H1 (cell line): ENCODE results near the gene RPLP2. TPM values are rescaled to one million over a fixed set of nuclear protein-coding genes. Genes with fewer than 3 reads are reported as not detected.

Experiments used
- CTCF ChIA-PET: fragments of 300-600 bp; sonication (Branson Sonifier 250); formaldehyde crosslinking; loops from one replicate; lab custom pipeline; 2021; ENCODE audit not compliant: partially characterized antibody; lab: Charles Lee
- POLR2A ChIA-PET: fragments of 300-600 bp; sonication (Branson Sonifier 250); formaldehyde crosslinking; loops from one replicate; lab custom pipeline; 2021; ENCODE audit warnings: inconsistent platforms; ENCODE audit not compliant: partially characterized antibody; lab: Charles Lee
- DNase-seq, 2 experiments: peaks; one replicate each; pipeline versions ENCODE4 v3.0.0 to v3.0.0-alpha.2; 2010 to 2022; ENCODE audit warnings: low spot score in 2 of 2, low read depth in 1 of 2, mixed read lengths in 1 of 2
- FAIRE-seq: peaks from 2 replicates; lab custom pipeline; 2011; peaks lifted over from hg19 to GRCh38; lab: Jason Lieb, UNC
- H2AFZ ChIP-seq: 2 replicates; pipeline ENCODE4 v1.8.1; 2012; ENCODE audit warnings: low read length, inconsistent platforms
- H2AK5ac ChIP-seq: 2 replicates; pipeline ENCODE4 v1.6.1; 2013; ENCODE audit warnings: low read depth, low read length
- H2BK120ac ChIP-seq: replicated peaks from 2 replicates; pipeline ENCODE3; 2013; ENCODE audit warnings: low read depth, low read length, inconsistent platforms
- H2BK12ac ChIP-seq: 2 replicates; pipeline ENCODE4 v1.6.1; 2013; ENCODE audit warnings: low read depth, low read length
- H2BK15ac ChIP-seq: 2 replicates; pipeline ENCODE4 v1.6.1; 2013; ENCODE audit warnings: low read length
- H2BK20ac ChIP-seq: 2 replicates; pipeline ENCODE4 v1.6.1; 2013; ENCODE audit warnings: low read length
- H2BK5ac ChIP-seq: 2 replicates; pipeline ENCODE4 v1.6.1; 2013; ENCODE audit warnings: low read depth, low read length
- H3K14ac ChIP-seq: 2 replicates; pipeline ENCODE4 v1.6.1; 2013; ENCODE audit warnings: inconsistent platforms; ENCODE audit not compliant: insufficient read length
- H3K18ac ChIP-seq: 2 replicates; pipeline ENCODE4 v1.6.1; 2013; ENCODE audit warnings: low read length; ENCODE audit errors: extremely low read depth
- H3K23ac ChIP-seq: 2 replicates; pipeline ENCODE4 v1.6.1; 2013; ENCODE audit warnings: inconsistent platforms; ENCODE audit not compliant: insufficient read length
- H3K23me2 ChIP-seq: 2 replicates; pipeline ENCODE4 v1.6.1; 2013; ENCODE audit warnings: low read depth, low read length
- H3K27ac ChIP-seq: 2 replicates; pipeline ENCODE4 v1.6.1; 2011; ENCODE audit warnings: low read depth, low read length, inconsistent platforms
- H3K27me3 ChIP-seq, 4 experiments: replicated peaks in 1 of 4; 1 replicate in 1 of 4; 2 replicates in 3 of 4; pipeline versions ENCODE4 v1.6.1 to v1.8.1; 2011 to 2013; ENCODE audit warnings: low read length in 3 of 4, mild to moderate bottlenecking in 3 of 4, inconsistent platforms in 2 of 4, mixed read lengths in 2 of 4, moderate library complexity in 1 of 4; ENCODE audit not compliant: control insufficient read depth in 3 of 4, insufficient read depth in 3 of 4; ENCODE audit errors: extremely low read depth in 1 of 4
- H3K36me3 ChIP-seq, 4 experiments: 2 replicates each; pipeline versions ENCODE4 v1.6.1 to v1.8.1; 2011 to 2013; ENCODE audit warnings: mild to moderate bottlenecking in 4 of 4, low read length in 3 of 4, moderate library complexity in 2 of 4, control low read depth in 1 of 4, inconsistent platforms in 1 of 4; ENCODE audit not compliant: insufficient read depth in 4 of 4, control insufficient read depth in 2 of 4
- H3K4ac ChIP-seq: replicated peaks from 2 replicates; pipeline ENCODE3; 2013; ENCODE audit warnings: low read length, low read depth, mixed read lengths, inconsistent platforms; ENCODE audit not compliant: insufficient read length
- H3K4me1 ChIP-seq, 4 experiments: replicated peaks in 1 of 4; 1 replicate in 1 of 4; 2 replicates in 3 of 4; pipeline versions ENCODE4 v1.6.1 to v1.8.1; 2011 to 2013; ENCODE audit warnings: low read length in 3 of 4, inconsistent platforms in 2 of 4, mixed read lengths in 1 of 4; ENCODE audit not compliant: insufficient read depth in 4 of 4, control insufficient read depth in 3 of 4
- H3K4me2 ChIP-seq, 2 experiments: 2 replicates each; pipeline versions ENCODE4 v1.6.1 to v1.8.1; 2011 to 2013; ENCODE audit warnings: low read depth in 2 of 2, low read length in 2 of 2, control low read depth in 1 of 2, inconsistent platforms in 1 of 2, mild to moderate bottlenecking in 1 of 2; ENCODE audit not compliant: insufficient read depth in 1 of 2
- H3K4me3 ChIP-seq, 4 experiments: fragments of 200-600, 300-600 bp in 1 of 4; sonication (generic), shearing (Covaris generic), sonication (Bioruptor Twin) in 1 of 4; 2 replicates each; pipeline versions ENCODE4 v1.5.1 to v1.8.1; 2011 to 2016; ENCODE audit warnings: low read length in 4 of 4, low read depth in 3 of 4, control low read depth in 2 of 4, inconsistent platforms in 2 of 4, mild to moderate bottlenecking in 2 of 4, mixed read lengths in 1 of 4, moderate library complexity in 1 of 4; ENCODE audit not compliant: insufficient read depth in 2 of 4; ENCODE audit errors: extremely low read depth in 1 of 4
- H3K56ac ChIP-seq: replicated peaks from 2 replicates; pipeline ENCODE3; 2013; ENCODE audit warnings: low read depth, mild to moderate bottlenecking, mixed read lengths, low read length, inconsistent platforms; ENCODE audit not compliant: insufficient read length
- H3K79me1 ChIP-seq: 2 replicates; pipeline ENCODE4 v1.6.1; 2013; ENCODE audit warnings: low read depth, low read length, control low read depth
- H3K79me2 ChIP-seq, 2 experiments: 2 replicates each; pipeline versions ENCODE4 v1.6.1 to v1.8.1; 2012 to 2013; ENCODE audit warnings: low read length in 2 of 2, mild to moderate bottlenecking in 2 of 2, inconsistent platforms in 1 of 2; ENCODE audit not compliant: insufficient read depth in 2 of 2, control insufficient read depth in 1 of 2
- H3K9ac ChIP-seq, 4 experiments: replicated peaks in 1 of 4; 1 replicate in 1 of 4; 2 replicates in 3 of 4; pipeline versions ENCODE4 v1.6.1 to v1.8.1; 2011 to 2013; ENCODE audit warnings: low read depth in 3 of 4, low read length in 3 of 4, control low read depth in 2 of 4, mild to moderate bottlenecking in 2 of 4, moderate library complexity in 2 of 4, inconsistent platforms in 1 of 4; ENCODE audit errors: extremely low read depth in 1 of 4
- H3K9me3 ChIP-seq, 2 experiments: 2 replicates each; pipeline versions ENCODE4 v1.6.1 to v1.8.1; 2012 to 2013; ENCODE audit warnings: mild to moderate bottlenecking in 2 of 2, moderate library complexity in 2 of 2, control low read depth in 1 of 2, inconsistent platforms in 1 of 2, low read depth in 1 of 2, low read length in 1 of 2, mixed read lengths in 1 of 2; ENCODE audit not compliant: insufficient read depth in 2 of 2
- H4K20me1 ChIP-seq, 2 experiments: replicated peaks in 1 of 2; 2 replicates each; pipeline versions ENCODE3 to v1.8.1; 2011 to 2013; ENCODE audit warnings: inconsistent platforms in 2 of 2, low read length in 2 of 2, mild to moderate bottlenecking in 1 of 2; ENCODE audit not compliant: insufficient read depth in 2 of 2, control insufficient read depth in 1 of 2
- H4K5ac ChIP-seq: 2 replicates; pipeline ENCODE4 v1.6.1; 2013; ENCODE audit warnings: low read length, low read depth, mixed read lengths, inconsistent platforms; ENCODE audit not compliant: insufficient read length
- H4K8ac ChIP-seq: 2 replicates; pipeline ENCODE4 v1.8.0; 2013; ENCODE audit warnings: mild to moderate bottlenecking, moderate library complexity, low read length, inconsistent platforms; ENCODE audit not compliant: insufficient read depth; ENCODE audit errors: extremely low read depth
- H4K91ac ChIP-seq: replicated peaks from 2 replicates; pipeline ENCODE3; 2013; ENCODE audit warnings: low read length, mixed read lengths, inconsistent platforms; ENCODE audit not compliant: insufficient read length
- ATF3 ChIP-seq: IDR thresholded peaks from 2 replicates; pipeline ENCODE4 v1.6.1; 2011; ENCODE audit warnings: low read depth, mild to moderate bottlenecking, low read length; ENCODE audit not compliant: insufficient read depth
- BACH1 ChIP-seq: IDR thresholded peaks from 2 replicates; pipeline ENCODE4 v1.6.1; 2012; ENCODE audit warnings: low read length, improper control_type of control experiment
- CBX8 ChIP-seq: fragments of 300-800, 300-1000 bp; sonication (generic); IDR thresholded peaks from 2 replicates; pipeline ENCODE4 v1.7.1; 2016; ENCODE audit warnings: low read depth, low read length, borderline replicate concordance
- CTBP2 ChIP-seq: IDR thresholded peaks from 2 replicates; pipeline ENCODE4 v1.7.0; 2011; ENCODE audit warnings: borderline replicate concordance, mild to moderate bottlenecking, moderate library complexity, mixed read lengths, low read length; ENCODE audit not compliant: insufficient read depth, insufficient read length
- JUND ChIP-seq: IDR thresholded peaks from 2 replicates; pipeline ENCODE4 v1.6.1; 2011; ENCODE audit warnings: mild to moderate bottlenecking, improper control_type of control experiment, low read length
- RAD21 ChIP-seq, 2 experiments: IDR thresholded peaks in 1 of 2; conservative IDR thresholded peaks in 1 of 2; 2 replicates each; pipeline ENCODE4 v1.6.1; 2011; ENCODE audit warnings: low read depth in 2 of 2, low read length in 2 of 2, improper control_type of control experiment in 1 of 2, inconsistent platforms in 1 of 2, mild to moderate bottlenecking in 1 of 2, moderate library complexity in 1 of 2
- RBBP5 ChIP-seq: IDR thresholded peaks from 2 replicates; pipeline ENCODE4 v1.7.1; 2012; ENCODE audit warnings: low read depth, mild to moderate bottlenecking, inconsistent platforms, low read length, moderate library complexity, borderline replicate concordance
- RNF2 ChIP-seq: fragments of 200-900, 300-1000 bp; sonication (generic); IDR thresholded peaks from 2 replicates; pipeline ENCODE4 v1.7.1; 2016; ENCODE audit warnings: borderline replicate concordance, low read depth, mild to moderate bottlenecking, antibody characterized with exemption, low read length; ENCODE audit not compliant: poor library complexity, severe bottlenecking; ENCODE audit errors: missing control alignments
- SUZ12 ChIP-seq: fragments of 200-600 bp; sonication (generic); IDR thresholded peaks from 2 replicates; pipeline ENCODE4 v1.6.1; 2012; ENCODE audit warnings: mild to moderate bottlenecking, inconsistent platforms, low read length, moderate library complexity, mixed read lengths
- WGBS, 2 experiments: shearing (Covaris generic) in 1 of 2; methylation state at CpG; one replicate each; pipeline versions ENCODE4 v1.1.6 to v1.1.7; 2013 to 2015; ENCODE audit warnings: low lambda C conversion rate in 2 of 2, mixed read lengths in 2 of 2, inconsistent platforms in 1 of 2, low coverage in 1 of 2, missing lambda C conversion rate in 1 of 2; ENCODE audit not compliant: insufficient replicate concordance in 2 of 2, insufficient coverage in 1 of 2, insufficient read length in 1 of 2; ENCODE audit errors: extremely low coverage in 1 of 2, missing lambda C conversion rate in 1 of 2; 5-methylcytosine and 5-hydroxymethylcytosine counted together
- polyA plus RNA-seq, 7 experiments: library from polyadenylated mRNA; depleted of rRNA in 3 of 7; stranded (reverse) in 5 of 7; unstranded in 2 of 7; fragments of >200 nt in 5 of 7; fragments of 200-250 nt in 2 of 7; gene quantifications; 1 replicate in 5 of 7; 2 replicates in 1 of 7; 4 replicates in 1 of 7; pipeline versions ENCODE4 v1.2.1 to v1.2.3, GENCODE V29; 2011 to 2013; ENCODE audit warnings: missing spikeins in 2 of 7, mixed read lengths in 2 of 7
- total RNA-seq: library from RNA; stranded (reverse); fragmentation: NEBNext Ultra II Directional; extraction: Animal tissue kit (Norgen Biotek cat#: 25700); gene quantifications from 2 replicates; pipeline ENCODE4 v1.2.1, GENCODE V29; 2021

Gene RPLP2
- total and polyA plus RNA-seq, 2 of the 8 experiments (the other 6 are each of a cell fraction or from before 2014, with no cell fraction given): 1,789 to 2,106 TPM

- no peaks in the 10 kb centered on the region; the same call in 1 of the 2 replicates for H3K23me2 ChIP-seq
- no peak overlapping the region for H3K56ac ChIP-seq
- H2AFZ ChIP-seq: no peak overlapping the region
- no peak overlapping the region for H4K91ac ChIP-seq
- no peaks in the 10 kb centered on the region for H3K27me3 ChIP-seq
- ChIA-PET CTCF (interaction anchor here (0.7 to 1.2 kb wide), 6 partner anchors 14 to 67 kb away, joined by 3 read pairs; no protein-coding TSS in a partner anchor), POLR2A (interaction anchor here (0.7 to 53.0 kb wide), 14 partner anchors 8 to 250 kb away, joined by 3 to 1917 read pairs (median 4); partner anchors contain the start of genes CD151, CRACR2B, GATD1 and PIDD1)
- peak overlapping the region in 1 of 4 experiments; percentile 44; a peak in 2 of 8 replicates for H3K4me3 ChIP-seq
- H2BK120ac ChIP-seq: no peak overlapping the region
- no peak overlapping the region for H3K23ac ChIP-seq
- H3K79me1 ChIP-seq: peaks cover 3% of the 10 kb centered on the region; the same call in 1 of the 2 replicates
- peak overlapping the region; percentile 10 for H4K5ac ChIP-seq
- no peak overlapping the region for H3K14ac ChIP-seq
- H3K4ac ChIP-seq: no peak overlapping the region
- no peak overlapping the region for H2BK20ac ChIP-seq
- no peak overlapping the region for H3K18ac ChIP-seq
- no peak overlapping the region for H2BK12ac ChIP-seq
- FAIRE-seq: no peak
- peak overlapping the region; percentile 72; the same call in 1 of the 2 replicates for H2BK15ac ChIP-seq
- H3K4me2 ChIP-seq: peak overlapping the region; percentile 46 to 60
- no peak overlapping the region for H3K9ac ChIP-seq
- 61% methylated on average over 18 of the region's 18 CpGs; no CpG with 5 or more reads in 1 of the 2 experiments for WGBS, 2 experiments
- no peaks in the 10 kb centered on the region for H3K9me3 ChIP-seq
- no peak overlapping the region for H3K27ac ChIP-seq
- H4K8ac ChIP-seq: no peak overlapping the region; the same call in 1 of the 2 replicates
- H3K4me1 ChIP-seq: peaks cover 0 to 25% (median 15%) of the 10 kb centered on the region in 4 experiments; a peak in 6 of 7 replicates
- peak in 1 of 2 experiments; percentile 85 for DNase-seq
- H3K36me3 ChIP-seq: peaks cover 0 to 12% (median 0%) of the 10 kb centered on the region in 4 experiments; a peak in 3 of 8 replicates
- no peaks in the 10 kb centered on the region; a peak in 1 of 4 replicates for H3K79me2 ChIP-seq
- peaks cover 2 to 13% of the 10 kb centered on the region in 2 experiments for H4K20me1 ChIP-seq
- H2AK5ac ChIP-seq: no peak overlapping the region
- H2BK5ac ChIP-seq: peak overlapping the region; percentile 78
- no peak for TF ChIP-seq RNF2
- TF ChIP-seq CBX8: no peak
- no peak for TF ChIP-seq RBBP5
- TF ChIP-seq SUZ12: no peak
- no peak for TF ChIP-seq JUND
- TF ChIP-seq BACH1: no peak
- no peak for TF ChIP-seq RAD21 (IDR thresholded peaks at IDR 0.05 in 1 of 2, conservative IDR thresholded peaks at IDR 0.05 in 1 of 2; ENCODE audit: low read depth in 2 of 2, low read length in 2 of 2)
- TF ChIP-seq ATF3: no peak
- TF ChIP-seq CTBP2: peak; percentile 61
These were observed 18.8 kb upstream of the RPLP2 start for GRCh38 chr11:790721-791564.
